NCI-H2196 treated with DMSO at 0.1 percent for 48 hours (cell line): Measurements from ENCODE around the gene ADH7.
A peak's percentile ranks its signal among the peaks of the same experiment; 100 is the strongest.
"Not testable (repeated sequence)": the region's sequence is repeated elsewhere in the genome, so short reads cannot be mapped to it uniquely, and the experiment has no call there.

Experiments
- DNase-seq: peaks from one replicate; lab custom pipeline; 2025; ENCODE audit not compliant: unreplicated experiment; lab: John Stamatoyannopoulos, UW

The ADH7 gene

DNA sequence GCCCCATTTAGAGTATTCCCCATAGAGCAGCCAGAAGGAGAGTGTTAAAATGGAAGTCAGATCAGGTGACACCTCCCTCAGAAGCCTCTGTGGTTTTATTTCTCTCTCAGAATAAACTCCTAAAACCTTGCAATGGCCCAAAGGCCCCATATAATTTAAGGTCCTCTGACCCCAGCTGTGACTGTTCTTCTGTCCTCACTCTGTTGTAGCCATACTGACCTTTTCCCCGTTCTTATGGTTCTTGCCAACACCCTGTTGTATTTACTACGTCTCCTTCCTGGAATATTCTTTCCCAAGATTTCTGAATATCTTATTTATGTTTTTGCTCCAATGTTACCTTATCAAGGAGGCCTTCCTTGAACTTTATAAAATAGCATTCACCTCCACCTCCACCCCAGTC lies 18.0 kb downstream of the ADH7 start:
- DNase-seq = no peak

DNA sequence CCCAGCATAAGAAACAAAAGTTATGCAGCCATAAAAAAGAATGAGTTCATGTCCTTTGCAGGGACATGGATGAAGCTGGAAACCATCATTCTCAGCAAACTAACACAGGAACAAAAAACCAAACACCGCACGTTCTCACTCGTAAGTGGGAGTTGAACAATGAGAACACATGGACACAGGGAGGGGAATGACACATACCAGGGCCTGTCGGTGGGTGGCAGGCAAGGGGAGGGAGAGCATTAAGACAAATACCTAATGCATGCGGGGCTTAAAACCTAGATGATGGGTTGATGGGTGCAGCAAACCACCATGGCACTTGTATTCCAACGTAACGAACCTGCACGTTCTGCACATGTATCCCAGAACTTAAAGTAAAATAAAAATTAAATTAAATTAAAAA lies 19.4 kb downstream of the ADH7 start:
- not testable (repeated sequence) for DNase-seq

- not testable (repeated sequence) for DNase-seq
Measured at GRCh38 chr4:99414902-99415301, 20.2 kb downstream of the ADH7 start.

GRCh38 chr4:99414401-99414800 lies 20.7 kb downstream of the ADH7 start:
- no peak for DNase-seq

GRCh38 chr4:99413140-99413539 lies 22.0 kb downstream of the ADH7 start:
- no peak for DNase-seq

DNA sequence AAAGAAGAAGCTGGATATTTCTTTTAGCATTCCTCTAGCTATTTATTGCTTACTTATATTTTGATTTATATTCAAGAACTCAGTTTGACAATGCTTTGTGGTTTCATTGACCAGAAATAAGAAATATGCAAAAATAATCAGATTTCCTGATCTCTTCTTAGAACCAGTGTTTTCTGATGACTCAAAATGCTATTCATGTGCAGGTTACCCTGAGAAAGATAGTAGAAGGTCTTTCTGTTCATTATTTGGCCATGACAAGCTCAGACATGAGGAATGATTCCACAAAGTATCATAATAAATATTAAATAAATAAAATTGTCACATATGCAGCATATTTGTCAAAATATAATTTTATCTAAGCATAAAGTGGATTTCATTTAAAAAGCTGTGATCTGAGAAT lies 24.1 kb downstream of the ADH7 start:
- DNase-seq = no peak

GRCh38 chr4:99410075-99410474 lies 25.1 kb downstream of the ADH7 start:
- no peak for DNase-seq

DNA sequence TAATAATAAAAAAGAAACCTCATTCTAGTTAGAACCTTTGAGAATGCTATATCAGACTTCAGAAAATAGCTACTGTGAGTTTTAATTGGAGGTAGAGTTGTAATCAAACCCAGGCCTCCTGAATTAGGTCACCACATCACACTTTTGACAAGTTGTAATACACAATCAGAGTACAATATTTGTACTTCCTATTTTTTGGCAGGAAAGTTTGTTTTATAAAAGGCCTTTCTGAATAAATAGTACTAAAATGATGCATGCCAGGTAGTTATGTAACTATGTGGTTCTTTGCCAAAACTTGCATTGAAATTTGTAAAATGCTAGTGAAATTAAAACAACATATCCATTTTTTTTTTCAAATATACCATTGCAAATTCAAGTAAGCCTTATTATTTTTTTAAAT lies 26.8 kb downstream of the ADH7 start:
- DNase-seq = no peak

DNA sequence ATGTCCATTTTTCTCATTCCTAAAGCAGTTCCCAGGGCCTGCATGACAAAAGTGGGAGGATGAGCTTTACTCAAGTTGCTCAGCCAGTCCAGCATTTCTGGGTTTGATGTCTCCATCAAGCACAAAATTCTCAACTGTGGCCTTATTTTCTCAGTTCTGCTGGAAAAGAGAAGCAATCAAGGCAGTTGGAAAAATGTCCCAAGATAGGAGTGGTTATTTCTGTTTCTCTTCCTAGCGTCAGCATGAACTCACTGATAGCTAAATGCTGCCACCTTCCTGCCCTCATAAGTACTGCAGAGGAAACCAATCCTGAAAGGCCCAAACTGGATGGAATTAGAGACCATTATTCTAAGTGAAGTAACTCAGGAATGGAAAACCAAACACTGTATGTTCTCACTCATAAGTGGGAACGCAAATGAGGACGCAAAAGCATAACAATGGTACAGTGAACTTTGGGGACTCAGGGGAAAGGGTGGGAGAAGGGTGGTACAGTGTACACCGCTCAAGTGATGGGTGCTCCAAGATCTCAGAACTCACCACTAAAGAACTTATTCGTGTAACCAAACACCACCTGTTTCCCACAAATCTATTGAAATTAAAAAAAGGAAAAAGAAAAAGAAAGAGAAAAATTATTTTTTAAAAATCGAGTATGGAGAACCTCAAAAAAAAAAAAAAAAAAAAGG lies 29.6 kb downstream of the ADH7 start:
- DNase-seq = peak; percentile 4

- no peak for DNase-seq
Measured at GRCh38 chr4:99404595-99405287, 30.4 kb downstream of the ADH7 start.

GRCh38 chr4:99403380-99404184 lies 31.6 kb downstream of the ADH7 start:
- no peak for DNase-seq

- DNase-seq = no peak
Measured at GRCh38 chr4:99402765-99403164, 32.4 kb downstream of the ADH7 start.

- DNase-seq = no peak
Measured at GRCh38 chr4:99400831-99401230, 34.3 kb downstream of the ADH7 start.

- no peak for DNase-seq
Measured at GRCh38 chr4:99399017-99399416, 36.1 kb downstream of the ADH7 start.

DNA sequence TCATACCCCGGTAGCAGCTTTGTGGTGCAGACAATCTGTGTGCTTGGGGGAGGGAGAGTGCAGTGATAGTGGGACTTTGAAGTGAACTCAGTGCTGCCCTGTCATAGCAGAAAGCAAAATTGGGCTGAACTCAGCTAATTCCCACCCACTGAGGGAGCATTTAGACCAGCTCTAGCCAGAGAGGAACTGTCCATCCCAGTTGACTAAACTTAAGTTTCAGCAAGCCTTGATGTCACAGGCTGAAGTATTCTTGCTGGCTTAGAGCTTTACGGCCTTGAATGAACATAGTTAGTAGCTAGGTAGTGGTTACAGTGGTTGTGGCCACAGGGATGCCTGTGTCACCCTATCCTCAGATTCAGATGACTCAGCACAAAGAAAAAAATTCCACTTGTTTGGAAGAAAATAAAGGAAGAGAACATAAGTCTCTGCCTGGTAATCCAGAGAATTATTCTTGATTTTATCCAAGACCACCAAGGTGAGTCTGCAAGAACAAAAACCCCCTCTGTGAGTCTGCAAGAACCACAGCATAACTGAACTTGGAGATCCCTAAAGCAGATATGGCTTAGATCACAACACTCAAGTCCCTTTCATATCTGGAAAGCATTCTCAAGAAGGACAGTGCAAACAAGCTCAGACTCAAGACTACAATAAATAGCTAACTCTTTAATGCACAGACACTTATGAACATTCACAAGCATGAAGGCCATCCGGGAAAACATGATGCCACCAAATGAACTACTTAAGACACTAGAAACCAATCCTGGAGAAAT lies 39.4 kb downstream of the ADH7 start:
- no peak for DNase-seq

DNA sequence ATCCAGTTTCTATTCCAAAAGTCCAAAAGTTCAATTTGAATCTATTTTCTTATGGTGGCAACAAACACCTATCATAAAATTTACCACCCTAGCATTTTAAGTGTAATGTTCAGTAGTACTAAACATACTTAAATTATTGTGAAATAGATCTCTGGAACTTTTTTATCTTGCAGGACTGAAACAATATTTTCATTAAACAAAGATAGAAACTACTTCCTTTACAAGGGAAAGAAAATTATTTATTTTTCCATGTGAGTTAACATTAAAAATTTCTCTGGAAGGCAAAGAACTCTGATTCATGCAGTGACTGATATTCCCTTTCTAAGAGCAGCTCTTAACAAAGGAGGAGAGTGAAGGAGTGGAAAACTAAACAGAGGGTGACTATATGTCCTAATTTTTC lies 40.2 kb downstream of the ADH7 start:
- DNase-seq = no peak

DNA sequence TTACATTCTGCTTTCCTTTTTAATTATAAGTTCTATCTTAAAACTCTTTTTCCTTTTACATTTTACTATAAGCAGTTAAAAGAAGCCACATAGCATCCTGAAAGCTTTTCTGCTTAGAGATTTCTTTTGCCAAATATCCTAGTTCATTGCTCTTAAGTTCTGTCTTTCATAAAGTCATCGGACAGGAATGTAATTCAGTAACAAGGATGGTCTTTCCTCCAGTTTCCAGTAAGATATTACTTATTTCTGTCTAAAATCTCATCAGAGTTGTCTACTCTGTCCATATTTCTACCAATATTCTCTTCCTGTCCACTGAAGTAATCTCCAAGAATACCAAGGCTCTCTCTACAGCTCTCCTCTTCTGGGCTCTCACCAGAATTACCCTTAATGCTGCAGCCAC lies 45.1 kb downstream of the ADH7 start:
- DNase-seq = no peak

DNA sequence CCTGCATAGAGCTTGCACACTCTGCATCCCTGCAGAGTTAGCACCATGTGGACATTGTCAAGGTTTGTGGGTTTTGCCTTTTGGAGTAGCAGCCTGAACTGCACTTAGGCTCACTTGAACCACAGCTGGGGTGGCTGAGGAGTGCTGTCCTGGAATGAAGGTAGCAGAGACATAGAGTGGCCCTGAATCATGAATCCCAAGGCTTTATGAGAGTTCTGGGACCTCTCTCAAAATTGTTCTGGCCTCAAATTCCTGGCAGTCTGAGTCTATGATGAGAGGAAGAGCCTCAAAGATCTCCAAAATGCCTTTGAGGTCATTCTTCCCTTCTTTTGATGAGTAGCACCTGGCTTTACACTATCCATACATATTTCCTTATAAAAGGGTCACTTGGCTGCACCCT lies 45.5 kb downstream of the ADH7 start:
- no peak for DNase-seq

DNA sequence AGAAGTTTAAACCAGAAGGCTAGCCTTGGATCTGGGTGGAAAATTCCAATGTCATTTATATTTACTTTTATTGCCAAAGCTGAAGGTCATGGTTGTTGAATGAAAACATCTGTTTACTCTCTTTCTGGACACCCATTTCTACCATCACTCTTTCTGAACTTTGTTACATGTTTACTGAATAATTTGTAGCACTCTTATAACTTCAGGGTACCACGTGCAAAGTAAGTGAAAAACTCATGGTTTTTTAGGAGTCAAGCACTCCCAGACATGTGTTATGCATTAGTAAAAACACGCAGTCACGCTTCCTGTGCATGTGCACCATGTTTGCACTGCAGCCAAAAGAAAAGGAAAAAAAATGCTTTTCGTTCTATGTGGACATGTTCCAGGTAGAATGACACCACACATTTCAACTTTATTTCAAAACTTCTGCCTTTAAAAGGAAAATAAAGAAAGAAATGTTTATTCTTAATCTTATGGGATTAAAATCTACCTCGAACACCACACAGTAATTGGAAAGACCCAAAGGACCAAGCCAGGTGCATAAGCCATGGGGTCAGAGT lies 51.2 kb downstream of the ADH7 start:
- no peak for DNase-seq

DNA sequence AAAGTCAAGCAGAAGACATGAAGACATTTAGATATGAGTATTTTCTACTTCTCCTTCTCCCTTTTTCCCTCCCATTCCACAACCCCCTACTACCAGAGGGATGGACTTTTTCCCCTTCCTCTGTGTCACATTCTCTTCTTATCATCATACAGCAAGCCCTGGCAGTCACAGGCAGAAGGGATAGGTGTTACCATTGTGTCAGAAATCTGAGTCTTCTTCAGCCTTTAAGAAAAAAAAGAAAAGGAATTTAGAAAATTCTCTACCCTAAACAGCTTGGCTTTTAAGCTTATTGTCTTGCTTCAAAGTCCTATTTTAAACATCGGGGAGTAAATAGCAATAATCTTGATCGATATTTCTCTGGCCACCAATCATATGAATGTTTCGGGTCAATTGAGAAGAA lies 51.7 kb downstream of the ADH7 start:
- DNase-seq = no peak

DNA sequence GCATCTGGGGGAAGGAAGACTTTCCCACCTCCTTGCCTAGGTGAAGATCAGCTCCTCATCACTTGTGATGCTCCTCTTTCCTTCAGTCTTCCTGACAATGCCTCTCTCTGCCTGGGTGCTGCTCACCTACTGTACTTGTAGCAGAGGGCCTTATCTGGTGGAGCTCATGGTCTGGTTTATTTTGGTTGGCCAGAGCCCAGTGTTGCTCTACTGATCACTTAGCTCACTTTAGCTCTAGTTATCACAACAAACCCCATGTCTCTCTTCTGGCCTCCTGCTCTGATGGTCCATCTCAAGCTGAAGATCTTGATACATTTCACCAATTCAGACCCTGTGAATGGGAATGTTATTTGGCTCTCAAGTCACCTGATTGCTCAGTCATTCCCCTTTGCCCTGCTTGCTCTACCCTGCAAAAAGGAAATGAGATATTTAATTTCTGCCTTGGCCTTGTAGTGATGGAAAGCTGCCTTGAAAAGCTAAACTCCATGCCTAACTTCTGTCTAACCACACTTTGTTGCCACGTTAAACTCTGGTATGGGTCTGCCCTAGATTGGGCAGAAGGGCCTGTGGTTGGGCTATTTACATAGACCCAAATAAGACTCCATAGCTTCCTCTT lies 52.3 kb downstream of the ADH7 start:
- DNase-seq = no peak
